H1 (cell line): ENCODE measurements around the gene C9. TPM values are rescaled to one million over a fixed set of nuclear protein-coding genes. Genes with fewer than 3 reads are reported as not detected.

Experiments
- CTCF ChIA-PET: fragments of 300-600 bp; sonication (Branson Sonifier 250); formaldehyde crosslinking; loops from one replicate; lab custom pipeline; 2021; ENCODE audit not compliant: partially characterized antibody; lab: Charles Lee
- POLR2A ChIA-PET: fragments of 300-600 bp; sonication (Branson Sonifier 250); formaldehyde crosslinking; loops from one replicate; lab custom pipeline; 2021; ENCODE audit warnings: inconsistent platforms; ENCODE audit not compliant: partially characterized antibody; lab: Charles Lee
- DNase-seq, 2 experiments: peaks; one replicate each; pipeline versions ENCODE4 v3.0.0 to v3.0.0-alpha.2; 2010 to 2022; ENCODE audit warnings: low spot score in 2 of 2, low read depth in 1 of 2, mixed read lengths in 1 of 2
- FAIRE-seq: peaks from 2 replicates; lab custom pipeline; 2011; peaks lifted over from hg19 to GRCh38; lab: Jason Lieb, UNC
- H2AFZ ChIP-seq: 2 replicates; pipeline ENCODE4 v1.8.1; 2012; ENCODE audit warnings: low read length, inconsistent platforms
- H2AK5ac ChIP-seq: 2 replicates; pipeline ENCODE4 v1.6.1; 2013; ENCODE audit warnings: low read depth, low read length
- H2BK120ac ChIP-seq: replicated peaks from 2 replicates; pipeline ENCODE3; 2013; ENCODE audit warnings: low read depth, low read length, inconsistent platforms
- H2BK12ac ChIP-seq: 2 replicates; pipeline ENCODE4 v1.6.1; 2013; ENCODE audit warnings: low read depth, low read length
- H2BK15ac ChIP-seq: 2 replicates; pipeline ENCODE4 v1.6.1; 2013; ENCODE audit warnings: low read length
- H2BK20ac ChIP-seq: 2 replicates; pipeline ENCODE4 v1.6.1; 2013; ENCODE audit warnings: low read length
- H2BK5ac ChIP-seq: 2 replicates; pipeline ENCODE4 v1.6.1; 2013; ENCODE audit warnings: low read depth, low read length
- H3K14ac ChIP-seq: 2 replicates; pipeline ENCODE4 v1.6.1; 2013; ENCODE audit warnings: inconsistent platforms; ENCODE audit not compliant: insufficient read length
- H3K18ac ChIP-seq: 2 replicates; pipeline ENCODE4 v1.6.1; 2013; ENCODE audit warnings: low read length; ENCODE audit errors: extremely low read depth
- H3K23ac ChIP-seq: 2 replicates; pipeline ENCODE4 v1.6.1; 2013; ENCODE audit warnings: inconsistent platforms; ENCODE audit not compliant: insufficient read length
- H3K23me2 ChIP-seq: 2 replicates; pipeline ENCODE4 v1.6.1; 2013; ENCODE audit warnings: low read depth, low read length
- H3K27ac ChIP-seq: 2 replicates; pipeline ENCODE4 v1.6.1; 2011; ENCODE audit warnings: low read depth, low read length, inconsistent platforms
- H3K27me3 ChIP-seq, 4 experiments: replicated peaks in 1 of 4; 1 replicate in 1 of 4; 2 replicates in 3 of 4; pipeline versions ENCODE4 v1.6.1 to v1.8.1; 2011 to 2013; ENCODE audit warnings: low read length in 3 of 4, mild to moderate bottlenecking in 3 of 4, inconsistent platforms in 2 of 4, mixed read lengths in 2 of 4, moderate library complexity in 1 of 4; ENCODE audit not compliant: control insufficient read depth in 3 of 4, insufficient read depth in 3 of 4; ENCODE audit errors: extremely low read depth in 1 of 4
- H3K36me3 ChIP-seq, 4 experiments: 2 replicates each; pipeline versions ENCODE4 v1.6.1 to v1.8.1; 2011 to 2013; ENCODE audit warnings: mild to moderate bottlenecking in 4 of 4, low read length in 3 of 4, moderate library complexity in 2 of 4, control low read depth in 1 of 4, inconsistent platforms in 1 of 4; ENCODE audit not compliant: insufficient read depth in 4 of 4, control insufficient read depth in 2 of 4
- H3K4ac ChIP-seq: replicated peaks from 2 replicates; pipeline ENCODE3; 2013; ENCODE audit warnings: low read length, low read depth, mixed read lengths, inconsistent platforms; ENCODE audit not compliant: insufficient read length
- H3K4me1 ChIP-seq, 4 experiments: replicated peaks in 1 of 4; 1 replicate in 1 of 4; 2 replicates in 3 of 4; pipeline versions ENCODE4 v1.6.1 to v1.8.1; 2011 to 2013; ENCODE audit warnings: low read length in 3 of 4, inconsistent platforms in 2 of 4, mixed read lengths in 1 of 4; ENCODE audit not compliant: insufficient read depth in 4 of 4, control insufficient read depth in 3 of 4
- H3K4me2 ChIP-seq, 2 experiments: 2 replicates each; pipeline versions ENCODE4 v1.6.1 to v1.8.1; 2011 to 2013; ENCODE audit warnings: low read depth in 2 of 2, low read length in 2 of 2, control low read depth in 1 of 2, inconsistent platforms in 1 of 2, mild to moderate bottlenecking in 1 of 2; ENCODE audit not compliant: insufficient read depth in 1 of 2
- H3K4me3 ChIP-seq, 4 experiments: fragments of 200-600, 300-600 bp in 1 of 4; sonication (generic), shearing (Covaris generic), sonication (Bioruptor Twin) in 1 of 4; 2 replicates each; pipeline versions ENCODE4 v1.5.1 to v1.8.1; 2011 to 2016; ENCODE audit warnings: low read length in 4 of 4, low read depth in 3 of 4, control low read depth in 2 of 4, inconsistent platforms in 2 of 4, mild to moderate bottlenecking in 2 of 4, mixed read lengths in 1 of 4, moderate library complexity in 1 of 4; ENCODE audit not compliant: insufficient read depth in 2 of 4; ENCODE audit errors: extremely low read depth in 1 of 4
- H3K56ac ChIP-seq: replicated peaks from 2 replicates; pipeline ENCODE3; 2013; ENCODE audit warnings: low read depth, mild to moderate bottlenecking, mixed read lengths, low read length, inconsistent platforms; ENCODE audit not compliant: insufficient read length
- H3K79me1 ChIP-seq: 2 replicates; pipeline ENCODE4 v1.6.1; 2013; ENCODE audit warnings: low read depth, low read length, control low read depth
- H3K79me2 ChIP-seq, 2 experiments: 2 replicates each; pipeline versions ENCODE4 v1.6.1 to v1.8.1; 2012 to 2013; ENCODE audit warnings: low read length in 2 of 2, mild to moderate bottlenecking in 2 of 2, inconsistent platforms in 1 of 2; ENCODE audit not compliant: insufficient read depth in 2 of 2, control insufficient read depth in 1 of 2
- H3K9ac ChIP-seq, 4 experiments: replicated peaks in 1 of 4; 1 replicate in 1 of 4; 2 replicates in 3 of 4; pipeline versions ENCODE4 v1.6.1 to v1.8.1; 2011 to 2013; ENCODE audit warnings: low read depth in 3 of 4, low read length in 3 of 4, control low read depth in 2 of 4, mild to moderate bottlenecking in 2 of 4, moderate library complexity in 2 of 4, inconsistent platforms in 1 of 4; ENCODE audit errors: extremely low read depth in 1 of 4
- H3K9me3 ChIP-seq, 2 experiments: 2 replicates each; pipeline versions ENCODE4 v1.6.1 to v1.8.1; 2012 to 2013; ENCODE audit warnings: mild to moderate bottlenecking in 2 of 2, moderate library complexity in 2 of 2, control low read depth in 1 of 2, inconsistent platforms in 1 of 2, low read depth in 1 of 2, low read length in 1 of 2, mixed read lengths in 1 of 2; ENCODE audit not compliant: insufficient read depth in 2 of 2
- H4K20me1 ChIP-seq, 2 experiments: replicated peaks in 1 of 2; 2 replicates each; pipeline versions ENCODE3 to v1.8.1; 2011 to 2013; ENCODE audit warnings: inconsistent platforms in 2 of 2, low read length in 2 of 2, mild to moderate bottlenecking in 1 of 2; ENCODE audit not compliant: insufficient read depth in 2 of 2, control insufficient read depth in 1 of 2
- H4K5ac ChIP-seq: 2 replicates; pipeline ENCODE4 v1.6.1; 2013; ENCODE audit warnings: low read length, low read depth, mixed read lengths, inconsistent platforms; ENCODE audit not compliant: insufficient read length
- H4K8ac ChIP-seq: 2 replicates; pipeline ENCODE4 v1.8.0; 2013; ENCODE audit warnings: mild to moderate bottlenecking, moderate library complexity, low read length, inconsistent platforms; ENCODE audit not compliant: insufficient read depth; ENCODE audit errors: extremely low read depth
- H4K91ac ChIP-seq: replicated peaks from 2 replicates; pipeline ENCODE3; 2013; ENCODE audit warnings: low read length, mixed read lengths, inconsistent platforms; ENCODE audit not compliant: insufficient read length
- ATF3 ChIP-seq: IDR thresholded peaks from 2 replicates; pipeline ENCODE4 v1.6.1; 2011; ENCODE audit warnings: low read depth, mild to moderate bottlenecking, low read length; ENCODE audit not compliant: insufficient read depth
- CBX5 ChIP-seq: fragments of 300-800, 300-1000 bp; sonication (generic); IDR thresholded peaks from 2 replicates; pipeline ENCODE4 v1.7.1; 2016; ENCODE audit warnings: antibody characterized with exemption, low read length, low read depth
- CBX8 ChIP-seq: fragments of 300-800, 300-1000 bp; sonication (generic); IDR thresholded peaks from 2 replicates; pipeline ENCODE4 v1.7.1; 2016; ENCODE audit warnings: low read depth, low read length, borderline replicate concordance
- CHD2 ChIP-seq: IDR thresholded peaks from 2 replicates; pipeline ENCODE4 v1.6.1; 2012; ENCODE audit warnings: low read length, improper control_type of control experiment
- E2F6 ChIP-seq: IDR thresholded peaks from 2 replicates; pipeline ENCODE4 v1.6.1; 2012; ENCODE audit warnings: inconsistent platforms
- NANOG ChIP-seq: IDR thresholded peaks from 2 replicates; pipeline ENCODE4 v1.6.1; 2011; ENCODE audit warnings: low read length, low read depth, mild to moderate bottlenecking, inconsistent platforms; ENCODE audit not compliant: insufficient read depth, poor library complexity, severe bottlenecking
- POLR2A ChIP-seq, 2 experiments: IDR thresholded peaks; 1 replicate in 1 of 2; 2 replicates in 1 of 2; pipeline ENCODE4 v1.6.1; 2011; ENCODE audit warnings: low read depth in 2 of 2, low read length in 2 of 2, mild to moderate bottlenecking in 2 of 2; ENCODE audit errors: control extremely low read depth in 1 of 2
- USF2 ChIP-seq: IDR thresholded peaks from 2 replicates; pipeline ENCODE4 v1.6.1; 2011; ENCODE audit warnings: low read length, improper control_type of control experiment
- WGBS, 2 experiments: shearing (Covaris generic) in 1 of 2; methylation state at CpG; one replicate each; pipeline versions ENCODE4 v1.1.6 to v1.1.7; 2013 to 2015; ENCODE audit warnings: low lambda C conversion rate in 2 of 2, mixed read lengths in 2 of 2, inconsistent platforms in 1 of 2, low coverage in 1 of 2, missing lambda C conversion rate in 1 of 2; ENCODE audit not compliant: insufficient replicate concordance in 2 of 2, insufficient coverage in 1 of 2, insufficient read length in 1 of 2; ENCODE audit errors: extremely low coverage in 1 of 2, missing lambda C conversion rate in 1 of 2; 5-methylcytosine and 5-hydroxymethylcytosine counted together
- polyA plus RNA-seq, 7 experiments: library from polyadenylated mRNA; depleted of rRNA in 3 of 7; stranded (reverse) in 5 of 7; unstranded in 2 of 7; fragments of >200 nt in 5 of 7; fragments of 200-250 nt in 2 of 7; gene quantifications; 1 replicate in 5 of 7; 2 replicates in 1 of 7; 4 replicates in 1 of 7; pipeline versions ENCODE4 v1.2.1 to v1.2.3, GENCODE V29; 2011 to 2013; ENCODE audit warnings: missing spikeins in 2 of 7, mixed read lengths in 2 of 7
- total RNA-seq: library from RNA; stranded (reverse); fragmentation: NEBNext Ultra II Directional; extraction: Animal tissue kit (Norgen Biotek cat#: 25700); gene quantifications from 2 replicates; pipeline ENCODE4 v1.2.1, GENCODE V29; 2021

The C9 gene
- total and polyA plus RNA-seq, 2 of the 8 experiments (the other 6 are each of a cell fraction or from before 2014, with no cell fraction given), result not detected

- Histone ChIP-seq H3K4ac (no peak overlapping the region), H3K4me1 (no peaks in the 10 kb centered on the region), H2AK5ac (no peak overlapping the region), H3K18ac (no peak overlapping the region), H3K79me2 (no peaks in the 10 kb centered on the region), H4K91ac (no peak overlapping the region), H2BK12ac (no peak overlapping the region), H2BK20ac (no peak overlapping the region), H4K5ac (no peak overlapping the region), H2AFZ (no peak overlapping the region), H4K8ac (no peak overlapping the region), H3K4me3 (no peak overlapping the region), H3K14ac (no peak overlapping the region), H3K9ac (no peak overlapping the region), H2BK15ac (no peak overlapping the region), H2BK5ac (no peak overlapping the region), H3K56ac (no peak overlapping the region), H3K9me3 (peaks cover 2 to 11% of the 10 kb centered on the region in 2 experiments; a peak in 3 of 4 replicates), H3K27me3 (no peaks in the 10 kb centered on the region), H4K20me1 (no peaks in the 10 kb centered on the region), H3K27ac (no peak overlapping the region), H3K36me3 (no peaks in the 10 kb centered on the region; a peak in 1 of 8 replicates), H3K79me1 (no peaks in the 10 kb centered on the region), H3K4me2 (no peak overlapping the region), H3K23me2 (no peaks in the 10 kb centered on the region), H3K23ac (no peak overlapping the region), H2BK120ac (no peak overlapping the region)
- CTCF ChIA-PET, result interaction anchor here (0.6 to 3.4 kb wide), 15 partner anchors 12 to 285 kb away, joined by 3 to 28 read pairs (median 4); partner anchors contain the start of gene FYB1
- no peak for FAIRE-seq
- no peak for TF ChIP-seq E2F6
- no peak for TF ChIP-seq NANOG
- no peak for TF ChIP-seq CHD2
- TF ChIP-seq POLR2A (IDR thresholded peaks at IDR 0.05; ENCODE audit: control extremely low read depth in 1 of 2, low read depth in 2 of 2, low read length in 2 of 2), result no peak
- TF ChIP-seq ATF3, result no peak
- TF ChIP-seq CBX5, result no peak
- no peak for TF ChIP-seq USF2
- TF ChIP-seq CBX8, result no peak
- DNase-seq, result no peak
- WGBS, 2 experiments, result 71% methylated on average over 1 of the region's 1 CpG; no CpG with 5 or more reads in 1 of the 2 experiments
- POLR2A ChIA-PET, result no interaction called here
Measured at GRCh38 chr5:39282561-39282960, 81.7 kb downstream of the C9 start.
